ENCODE data around the gene UACA.
"Not testable (repeated sequence)": the region's sequence is repeated elsewhere in the genome, so short reads cannot be mapped to it uniquely, and the experiment has no call there.

The UACA gene

GRCh38 chr15:70761931-70762468, 1.4 kb downstream of the UACA start:
- H3K27ac ChIP-seq: peak overlapping the region in 14 of 21 experiments; percentile 78 to 96 (median 92)
- peak overlapping the region; percentile 72 to 93 (median 75) for H3K4me3 ChIP-seq

GRCh38 chr15:70761046-70761445, 2.3 kb downstream of the UACA start:
- Histone ChIP-seq H3K4me3 (no peak overlapping the region), H3K27ac (no peak overlapping the region)

GRCh38 chr15:70758790-70759462, 4.4 kb downstream of the UACA start:
- no peak overlapping the region for H3K4me3 ChIP-seq
- H3K27ac ChIP-seq: no peak overlapping the region

- Histone ChIP-seq H3K4me3 (no peak overlapping the region), H3K27ac (no peak overlapping the region)
Measured at GRCh38 chr15:70757627-70758026, 5.7 kb downstream of the UACA start.

GRCh38 chr15:70754862-70755261, 8.5 kb downstream of the UACA start:
- H3K4me3 ChIP-seq: no peak overlapping the region
- H3K27ac ChIP-seq: no peak overlapping the region

GRCh38 chr15:70753101-70753829, 10.1 kb downstream of the UACA start:
- H3K4me3 ChIP-seq: no peak overlapping the region
- no peak overlapping the region for H3K27ac ChIP-seq

GRCh38 chr15:70752193-70752635, 11.1 kb downstream of the UACA start:
- H3K4me3 ChIP-seq: no peak overlapping the region

GRCh38 chr15:70750203-70750869, 13.0 kb downstream of the UACA start:
- Histone ChIP-seq H3K4me3 (no peak overlapping the region), H3K27ac (no peak overlapping the region)

More at GRCh38 chr15:70752193-70752635, 11.1 kb downstream of the UACA start:
- peak overlapping the region in 2 of 21 experiments; percentile 22 to 56 for H3K27ac ChIP-seq

GRCh38 chr15:70748281-70748747, 15.0 kb downstream of the UACA start:
- Histone ChIP-seq H3K27ac (no peak overlapping the region), H3K4me3 (no peak overlapping the region)

- H3K4me3 ChIP-seq, H3K27ac ChIP-seq: not testable (repeated sequence)
Measured at GRCh38 chr15:70746598-70746997, 16.8 kb downstream of the UACA start.

GRCh38 chr15:70742928-70743327, 20.4 kb downstream of the UACA start:
- no peak overlapping the region for H3K4me3 ChIP-seq
- peak overlapping the region in 15 of 21 experiments; percentile 37 to 81 (median 69) for H3K27ac ChIP-seq

- no peak overlapping the region for H3K4me3 ChIP-seq
- peak overlapping the region in 17 of 21 experiments; percentile 2 to 81 (median 50) for H3K27ac ChIP-seq
Measured at GRCh38 chr15:70741677-70742293, 21.6 kb downstream of the UACA start.

GRCh38 chr15:70741107-70741531, 22.2 kb downstream of the UACA start:
- Histone ChIP-seq H3K4me3 (no peak overlapping the region), H3K27ac (peak overlapping the region in 18 of 21 experiments; percentile 11 to 81 (median 56))

GRCh38 chr15:70735040-70735439, 28.3 kb downstream of the UACA start:
- H3K27ac ChIP-seq, H3K4me3 ChIP-seq: not testable (repeated sequence)

GRCh38 chr15:70729164-70729563, 34.2 kb downstream of the UACA start:
- Histone ChIP-seq H3K4me3 (no peak overlapping the region), H3K27ac (no peak overlapping the region)

GRCh38 chr15:70726753-70727152, 36.6 kb downstream of the UACA start:
- H3K4me3 ChIP-seq: no peak overlapping the region
- H3K27ac ChIP-seq: no peak overlapping the region

GRCh38 chr15:70723927-70724326, 39.4 kb downstream of the UACA start:
- no peak overlapping the region for H3K4me3 ChIP-seq

GRCh38 chr15:70723122-70723422, 40.3 kb downstream of the UACA start:
- no peak overlapping the region for H3K4me3 ChIP-seq
- H3K27ac ChIP-seq: no peak overlapping the region

More at GRCh38 chr15:70723927-70724326, 39.4 kb downstream of the UACA start:
- H3K27ac ChIP-seq: no peak overlapping the region

- Histone ChIP-seq H3K27ac (no peak overlapping the region), H3K4me3 (no peak overlapping the region)
Measured at GRCh38 chr15:70722266-70723121, 40.9 kb downstream of the UACA start.
